ENCODE data around the gene NRXN3.

- TF ChIP-seq CTCF (IDR thresholded peaks at IDR 0.05) (no peak), POLR2A (IDR thresholded peaks at IDR 0.05) (no peak)
Measured at GRCh38 chr14:79852950-79853744, 1683.0 kb downstream of the NRXN3 start.
